ENCODE data around the gene DOC2B.

The DOC2B gene

DNA sequence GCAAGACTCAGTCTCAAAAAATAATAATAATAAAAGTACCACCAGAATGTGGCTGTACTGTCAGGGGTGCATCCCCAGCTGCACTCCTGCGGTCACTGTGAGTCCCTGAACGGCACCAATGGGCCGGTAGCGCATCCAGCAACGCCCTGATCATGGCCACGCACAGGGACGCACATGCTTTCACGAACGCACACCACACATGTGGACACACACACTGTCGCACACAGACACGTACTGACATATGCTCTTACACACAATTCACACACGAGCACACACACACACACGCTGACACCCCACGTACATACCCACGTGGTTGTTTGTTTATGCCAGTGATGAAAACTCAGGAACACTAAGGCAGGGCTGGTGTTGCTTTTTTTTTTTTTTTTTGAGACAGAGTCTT, 21.8 kb downstream of the DOC2B start:
- ChIA-PET CTCF (no interaction called here), POLR2A (no interaction called here)
- DNase-seq (ENCODE audit: low read depth, low spot score) = no peak
- H3K4me3 ChIP-seq (ENCODE audit: low read depth, low read length) = no peak overlapping the region
- TF ChIP-seq CTCF (IDR thresholded peaks at IDR 0.05; ENCODE audit: insufficient read depth, low read length, missing control alignments) = no peak

DNA sequence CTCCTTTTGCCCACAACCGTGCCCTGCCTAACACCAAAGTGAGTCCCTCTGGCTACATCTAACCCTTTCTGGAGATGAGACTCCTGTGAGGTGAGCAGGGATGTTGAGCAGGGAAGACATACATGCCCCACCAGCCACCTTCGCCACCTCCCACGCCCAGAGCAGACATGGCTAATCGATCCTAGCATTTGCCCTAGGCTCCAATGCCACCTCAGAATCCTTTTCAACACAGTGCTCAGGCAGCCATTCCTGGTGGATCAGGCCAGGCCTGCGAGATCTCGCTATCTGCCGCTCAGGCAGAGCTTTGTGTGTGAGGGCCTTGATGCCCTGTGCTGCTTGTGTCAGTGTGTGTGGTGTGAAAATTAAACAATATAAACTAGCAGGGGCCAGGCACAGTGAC, 23.1 kb downstream of the DOC2B start:
- POLR2A ChIA-PET = no interaction called here
- TF ChIP-seq CTCF (IDR thresholded peaks at IDR 0.05; ENCODE audit: insufficient read depth, low read length, missing control alignments) = no peak

GRCh38 chr17:157901-158300, 23.5 kb downstream of the DOC2B start:
- no peak overlapping the region for H3K4me3 ChIP-seq (ENCODE audit: low read depth, low read length)
- CTCF ChIA-PET = interaction anchor here (1.2 to 1.7 kb wide), 2 partner anchors 228 to 542 kb away, joined by 3 to 4 read pairs; no protein-coding TSS in a partner anchor
- TF ChIP-seq CTCF (IDR thresholded peaks at IDR 0.05; ENCODE audit: insufficient read depth, low read length, missing control alignments) = no peak
- POLR2A ChIA-PET = no interaction called here
- no peak for DNase-seq (ENCODE audit: low read depth, low spot score)

More for the DNA sequence above, 23.1 kb downstream of the DOC2B start:
- no peak for DNase-seq (ENCODE audit: low read depth, low spot score)
- CTCF ChIA-PET = interaction anchor here (1.2 to 1.7 kb wide), 2 partner anchors 228 to 542 kb away, joined by 3 to 4 read pairs; no protein-coding TSS in a partner anchor
- no peak overlapping the region for H3K4me3 ChIP-seq (ENCODE audit: low read depth, low read length)

DNA sequence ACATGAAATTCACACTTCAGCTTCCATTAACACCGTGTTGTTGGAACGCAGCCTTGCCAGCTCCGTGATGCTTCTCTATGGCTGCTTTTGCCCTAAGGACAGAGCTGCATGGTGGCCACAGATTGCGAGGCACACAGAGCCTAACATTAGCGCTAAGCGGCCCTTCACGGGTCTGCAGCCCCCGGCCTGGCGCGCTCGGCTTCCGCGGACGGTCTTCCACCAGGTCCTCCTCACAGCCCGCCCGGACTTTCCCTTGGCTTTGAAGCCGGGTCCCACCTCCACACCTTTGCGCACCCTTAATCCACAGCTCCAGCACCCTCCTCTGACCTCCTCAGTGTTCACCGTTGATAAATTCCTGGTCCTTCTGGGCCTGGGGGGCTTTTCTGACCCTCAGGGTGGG, 24.5 kb downstream of the DOC2B start:
- TF ChIP-seq CTCF (IDR thresholded peaks at IDR 0.05; ENCODE audit: insufficient read depth, low read length, missing control alignments) = no peak
- no peak overlapping the region for H3K4me3 ChIP-seq (ENCODE audit: low read depth, low read length)
- ChIA-PET CTCF (interaction anchor here (1.5 kb wide), 1 partner anchor 15 kb away, joined by 4 read pairs; a partner anchor contains a TSS), POLR2A (no interaction called here)
- no peak for DNase-seq (ENCODE audit: low read depth, low spot score)

GRCh38 chr17:156094-156621, 25.3 kb downstream of the DOC2B start:
- ChIA-PET CTCF (interaction anchor here (0.8 to 1.5 kb wide), 2 partner anchors 14 to 230 kb away, joined by 3 to 4 read pairs; a partner anchor contains a TSS), POLR2A (no interaction called here)
- H3K4me3 ChIP-seq (ENCODE audit: low read depth, low read length) = no peak overlapping the region
- TF ChIP-seq CTCF (IDR thresholded peaks at IDR 0.05; ENCODE audit: insufficient read depth, low read length, missing control alignments) = no peak
- DNase-seq (ENCODE audit: low read depth, low spot score) = no peak

DNA sequence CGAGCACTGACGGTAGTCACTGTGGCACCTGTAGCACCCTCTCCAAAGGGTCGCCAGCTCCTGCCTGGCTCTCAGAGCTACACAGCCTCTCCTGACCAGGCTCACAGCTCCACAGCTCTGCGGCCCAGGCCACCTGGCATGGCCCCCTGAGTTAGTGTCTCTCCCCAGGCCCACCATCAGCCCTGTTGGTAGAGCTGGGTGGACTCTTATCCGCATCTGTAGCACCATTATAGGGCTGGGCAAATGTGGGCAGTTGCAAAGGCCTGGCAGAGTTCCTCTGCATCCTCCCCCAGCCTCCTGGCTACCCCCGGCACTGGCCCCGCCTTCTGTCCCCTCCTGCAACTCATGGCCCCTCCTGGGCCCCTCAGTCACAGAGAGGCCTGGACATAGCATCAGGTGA, 25.9 kb downstream of the DOC2B start:
- no peak for DNase-seq (ENCODE audit: low read depth, low spot score)
- ChIA-PET POLR2A (no interaction called here), CTCF (interaction anchor here (0.8 to 1.5 kb wide), 3 partner anchors 8 to 230 kb away, joined by 3 to 4 read pairs (median 3); a partner anchor contains a TSS)
- no peak for TF ChIP-seq CTCF (IDR thresholded peaks at IDR 0.05; ENCODE audit: insufficient read depth, low read length, missing control alignments)
- no peak overlapping the region for H3K4me3 ChIP-seq (ENCODE audit: low read depth, low read length)

Data from AG04449 (cell line).